ENCODE data around the gene FAM13B.
A peak's percentile ranks its signal among the peaks of the same experiment; 100 is the strongest.

DNA sequence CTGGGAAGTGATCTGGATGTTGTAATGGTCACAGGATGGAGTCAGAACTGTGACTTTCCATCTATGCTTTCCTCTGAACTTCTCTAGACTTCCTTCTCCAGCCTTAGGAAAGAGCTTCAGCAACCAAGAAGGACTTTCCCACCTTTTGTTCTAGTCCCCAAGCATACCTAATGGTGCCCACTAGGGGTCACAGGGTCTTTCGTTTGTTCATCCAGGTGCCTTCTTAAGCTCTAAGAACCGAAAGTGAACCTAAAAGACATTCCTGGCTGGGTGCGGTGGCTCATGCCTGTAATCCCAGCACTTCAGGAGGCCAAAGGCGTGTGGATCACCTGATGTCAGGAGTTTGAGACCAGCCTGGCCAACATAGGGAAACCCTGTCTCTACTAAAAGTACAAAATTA lies 49.2 kb upstream of the FAM13B start:
- TF ChIP-seq CTCF (IDR thresholded peaks at IDR 0.05; ENCODE audit: borderline replicate concordance, extremely low read depth, low read length, poor library complexity, severe bottlenecking) = peak; percentile 56
- no peak for TF ChIP-seq EZH2 (IDR thresholded peaks at IDR 0.05; ENCODE audit: borderline replicate concordance, low read depth, low read length, severe bottlenecking)

Measured in DND-41 (cell line).